ENCODE results near the gene FAM13A.

GRCh38 chr4:89039730-89040338, 17.2 kb downstream of the FAM13A start:
- TF ChIP-seq CTCF (IDR thresholded peaks at IDR 0.05; ENCODE audit: insufficient read depth, low read length, poor library complexity, severe bottlenecking): no peak
- TF ChIP-seq EZH2phosphoT487 (conservative IDR thresholded peaks at IDR 0.05; ENCODE audit: low read length): no peak
